HG03354 (cell line): ENCODE measurements around the gene XKR8.
"Not testable (repeated sequence)": the region's sequence is repeated elsewhere in the genome, so short reads cannot be mapped to it uniquely, and the experiment has no call there.

Experiments used
- ATAC-seq: cut with Tn5 transposase; IDR thresholded peaks from one replicate; pipeline ENCODE4 v1.9.1; 2021; ENCODE audit warnings: mild to moderate bottlenecking; ENCODE audit not compliant: unreplicated experiment, poor library complexity, severe bottlenecking

XKR8 gene

GRCh38 chr1:27980216-27980845, 20.6 kb downstream of the XKR8 start:
- ATAC-seq: no peak

GRCh38 chr1:27981145-27981544, 21.4 kb downstream of the XKR8 start:
- no peak for ATAC-seq

- ATAC-seq: no peak
These were observed 31.3 kb downstream of the XKR8 start for GRCh38 chr1:27990920-27991537.

GRCh38 chr1:27992276-27992675, 32.5 kb downstream of the XKR8 start:
- ATAC-seq: no peak

- no peak for ATAC-seq
These were observed 33.5 kb downstream of the XKR8 start for GRCh38 chr1:27993241-27993640.

GRCh38 chr1:27994060-27994459, 34.3 kb downstream of the XKR8 start:
- ATAC-seq: no peak

- not testable (repeated sequence) for ATAC-seq
These were observed 34.8 kb downstream of the XKR8 start for GRCh38 chr1:27994526-27994925.

- ATAC-seq: no peak
These were observed 39.3 kb downstream of the XKR8 start for GRCh38 chr1:27999055-27999454.

GRCh38 chr1:28002600-28002999, 42.8 kb downstream of the XKR8 start:
- no peak for ATAC-seq

- ATAC-seq: not testable (repeated sequence)
These were observed 43.3 kb downstream of the XKR8 start for GRCh38 chr1:28003117-28003516.

- ATAC-seq: no peak
These were observed 51.2 kb downstream of the XKR8 start for GRCh38 chr1:28010969-28011368.
